Myocyte (in vitro differentiated cells): Measurements from ENCODE around the gene SYT6. TPM values are rescaled to one million over a fixed set of nuclear protein-coding genes. Genes with fewer than 3 reads are reported as not detected.

Experiments used
- DNase-seq: peaks from one replicate; pipeline ENCODE4 v3.0.0-alpha.2; 2012; ENCODE audit warnings: low read depth
- polyA plus RNA-seq: library from polyadenylated mRNA; unstranded; fragments of >200 nt; gene quantifications from one replicate; pipeline ENCODE4 v1.2.1, GENCODE V29; 2012; ENCODE audit warnings: missing spikeins
- total RNA-seq: library from RNA; depleted of rRNA; stranded (reverse); fragments of >200 nt; gene quantifications from 2 replicates; pipeline ENCODE4 v1.2.3, GENCODE V29; 2014

SYT6 gene
- total RNA-seq = 1.0 and 1.4 TPM in 2 replicates
- 0.55 TPM for polyA plus RNA-seq

- DNase-seq = peak; percentile 19
Measured at GRCh38 chr1:114153261-114154145, at the start of gene SYT6. TSS of gene SYT6 (minus strand) at chr1:114153869. CDS start at chr1:114153772, 97 bp downstream.

GRCh38 chr1:114201486-114201885 is 47.8 kb upstream of the SYT6 start:
- no peak for DNase-seq

- DNase-seq = no peak
Measured at GRCh38 chr1:114199017-114199594, 45.4 kb upstream of the SYT6 start.

- no peak for DNase-seq
Measured at GRCh38 chr1:114196992-114197907, 43.6 kb upstream of the SYT6 start.

GRCh38 chr1:114195819-114196218 is 42.1 kb upstream of the SYT6 start:
- no peak for DNase-seq

- DNase-seq = no peak
Measured at GRCh38 chr1:114192328-114192727, 38.7 kb upstream of the SYT6 start.

- DNase-seq = no peak
Measured at GRCh38 chr1:114189398-114189797, 35.7 kb upstream of the SYT6 start.

GRCh38 chr1:114181356-114181755 is 27.7 kb upstream of the SYT6 start:
- DNase-seq = no peak

GRCh38 chr1:114180742-114181141 is 27.1 kb upstream of the SYT6 start:
- no peak for DNase-seq

GRCh38 chr1:114178936-114179335 is 25.3 kb upstream of the SYT6 start:
- DNase-seq = no peak

- no peak for DNase-seq
Measured at GRCh38 chr1:114177282-114177681, 23.6 kb upstream of the SYT6 start.

- no peak for DNase-seq
Measured at GRCh38 chr1:114176366-114176765, 22.7 kb upstream of the SYT6 start.

GRCh38 chr1:114173680-114174079 is 20.0 kb upstream of the SYT6 start:
- DNase-seq = no peak

- no peak for DNase-seq
Measured at GRCh38 chr1:114169509-114169908, 15.8 kb upstream of the SYT6 start.

- no peak for DNase-seq
Measured at GRCh38 chr1:114167226-114167625, 13.6 kb upstream of the SYT6 start.

- no peak for DNase-seq
Measured at GRCh38 chr1:114164840-114165543, 11.3 kb upstream of the SYT6 start.

- no peak for DNase-seq
Measured at GRCh38 chr1:114159941-114160340, 6.3 kb upstream of the SYT6 start.

- no peak for DNase-seq
Measured at GRCh38 chr1:114157275-114157660, 3.6 kb upstream of the SYT6 start.

GRCh38 chr1:114156538-114157274 is 3.0 kb upstream of the SYT6 start:
- DNase-seq = peak; percentile 28

- no peak for DNase-seq
Measured at GRCh38 chr1:114155706-114156105, 2.0 kb upstream of the SYT6 start.
